ENCODE data around the gene MACROD1. TPM values are rescaled to one million over a fixed set of nuclear protein-coding genes. Genes with fewer than 3 reads are reported as not detected.

Gene MACROD1
- total and polyA plus RNA-seq, 9 of the 15 experiments (the other 6 are each of a cell fraction or from before 2014, with no cell fraction given), result 1.1 to 60.0 (median 26.4) TPM

- TF ChIP-seq SFPQ (IDR thresholded peaks at IDR 0.05; ENCODE audit: low read depth, low read length) (no peak), SMARCA5 (IDR thresholded peaks at IDR 0.05) (no peak), ZC3H11A (IDR thresholded peaks at IDR 0.05; ENCODE audit: low read depth, low read length) (no peak), ETV1 (tag; conservative IDR thresholded peaks at IDR 0.05; ENCODE audit: low read depth) (no peak), CCNT2 (IDR thresholded peaks at IDR 0.05; ENCODE audit: borderline replicate concordance, extremely low read depth, insufficient read length, low read depth, low read length) (peak; percentile 13), MXD1 (CRISPR knock-in tag; IDR thresholded peaks at IDR 0.05; ENCODE audit: borderline replicate concordance, poor library complexity, severe bottlenecking) (no peak), NR2C2 (CRISPR knock-in tag; IDR thresholded peaks at IDR 0.05) (no peak), NR2C2 (tag; IDR thresholded peaks at IDR 0.05) (0 out of 2 replicates have a peak, but pooled peaks have one; percentile 5), FOXA1 (IDR thresholded peaks at IDR 0.05; ENCODE audit: borderline replicate concordance) (no peak), PTRF (tag; IDR thresholded peaks at IDR 0.05) (no peak), MCM5 (IDR thresholded peaks at IDR 0.05; ENCODE audit: low read depth) (no peak), MAFF (IDR thresholded peaks at IDR 0.05; ENCODE audit: low read length) (no peak), HIVEP1 (CRISPR knock-in tag; IDR thresholded peaks at IDR 0.05) (no peak), NR0B1 (IDR thresholded peaks at IDR 0.05; ENCODE audit: partially characterized antibody) (no peak), ZNF57 (CRISPR knock-in tag; IDR thresholded peaks at IDR 0.05) (no peak), DDX20 (tag; IDR thresholded peaks at IDR 0.05; ENCODE audit: low read depth) (no peak), L3MBTL2 (IDR thresholded peaks at IDR 0.05) (no peak), ZNF639 (CRISPR knock-in tag; conservative IDR thresholded peaks at IDR 0.05 in 1 of 2, IDR thresholded peaks at IDR 0.05 in 1 of 2) (peak in 1 of 2 experiments; percentile 1; a peak in 1 of 4 replicates), HDAC8 (tag; IDR thresholded peaks at IDR 0.05) (no peak), PHTF2 (CRISPR knock-in tag; IDR thresholded peaks at IDR 0.05) (peak; percentile 83; the same call in 1 of the 2 replicates), CBX8 (IDR thresholded peaks at IDR 0.05; ENCODE audit: borderline replicate concordance, extremely low read depth, low read depth, low read length, poor library complexity, severe bottlenecking) (no peak), HMG20A (CRISPR knock-in tag; conservative IDR thresholded peaks at IDR 0.05) (no peak)
Measured at GRCh38 chr11:64186492-64187165, 20.7 kb upstream of the MACROD1 start (continued).
